Heart left ventricle (tissue), 13 donors: ENCODE data around the gene CCDC85C.

Source experiments
- POLR2A ChIP-seq, 2 donors: fragments of 450-650 bp; IDR thresholded peaks; one replicate each; pipeline ENCODE4 v1.6.1; 2017; ENCODE audit warnings: antibody characterized with exemption in 2 of 2, mild to moderate bottlenecking in 2 of 2, moderate library complexity in 2 of 2
- TF ChIP-seq, protein P1 (sequence below), 12 donors: fragments of 200-600 bp; sonication (generic) in 4 of 12; IDR thresholded peaks; one replicate each; pipeline versions ENCODE4 v1.5.0 to v1.8.0; 2018 to 2022; ENCODE audit warnings: antibody characterized with exemption in 12 of 12, mild to moderate bottlenecking in 5 of 12
- donor health status: ischemic (EF 13 %, LVEDD 7.1; RV severe dilation, severe dysfunction).
- donor health status: DM: no; HTN: yes; CAD: no.
- donor health status: DM: no; HTN: no; CAD: no.
- donor health status: ischemic (EF 25% LVEDD 6.9; RV normal size, moderate dysfunction).
- donor health status: ischemic (EF 25% LVEDD 5.7; RV mildly dilated, moderate dysfunction).
- donor health status: ischemic (EF 35%, LVEDD 5.7; RV mildly dilated, moderate dysfunction).
- donor health status: nonischemic (EF 11% LVEDD 7.7; RV severe dilation, severe dysfunction).
- donor health status: DM: yes; HTN: yes; CAD: no.
- donor health status: PGD.
- donor health status: ischemic (EF 29% LVEDD 5.4; RV normal size, mild dysfunction).
- donor health status: nonischemic (EF 23%, LVEDD 6.1; RV moderate dilation, normal function).

DNA sequence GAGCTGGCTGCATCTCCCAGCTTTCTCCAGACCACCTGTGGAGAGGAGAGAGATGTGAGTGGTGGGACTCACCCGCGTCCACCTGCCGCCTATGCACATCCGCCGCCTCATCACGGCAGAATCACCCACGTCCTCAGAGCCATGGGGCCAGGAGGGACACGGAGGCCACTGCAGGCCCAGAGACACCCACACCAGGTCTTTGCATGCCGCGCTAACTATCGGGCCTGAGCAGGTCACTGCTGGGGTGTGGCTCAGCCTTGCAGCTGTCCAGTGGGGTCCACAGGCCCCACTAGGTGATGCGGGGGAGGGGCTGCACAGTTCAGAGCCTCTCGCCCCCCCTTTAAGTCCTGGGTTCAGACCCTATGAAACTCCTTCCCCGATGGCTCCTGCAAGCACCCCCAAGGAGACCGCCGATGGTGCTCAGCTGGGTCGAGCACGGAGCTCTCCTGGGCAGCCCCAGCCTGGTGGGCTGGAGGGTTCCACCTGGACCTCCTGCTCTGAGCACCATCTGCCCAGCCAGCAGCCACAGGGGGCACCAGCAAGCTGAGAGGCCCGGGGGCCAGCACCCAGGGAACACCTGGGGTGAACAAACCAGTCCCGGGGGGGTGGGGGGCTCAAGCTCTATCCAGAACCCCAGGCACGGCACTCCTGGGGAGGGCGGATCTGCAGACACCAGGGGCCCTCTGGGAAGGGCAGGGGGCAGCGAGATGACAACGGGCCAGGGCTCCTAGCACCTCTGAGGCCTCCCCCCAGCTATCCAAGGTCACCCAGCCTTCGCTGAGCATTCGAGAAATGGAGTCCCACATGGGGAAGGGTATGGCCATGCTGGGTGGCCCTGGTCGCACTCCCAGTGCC, 88.5 kb downstream of the CCDC85C start:
- TF ChIP-seq, protein P1, sequence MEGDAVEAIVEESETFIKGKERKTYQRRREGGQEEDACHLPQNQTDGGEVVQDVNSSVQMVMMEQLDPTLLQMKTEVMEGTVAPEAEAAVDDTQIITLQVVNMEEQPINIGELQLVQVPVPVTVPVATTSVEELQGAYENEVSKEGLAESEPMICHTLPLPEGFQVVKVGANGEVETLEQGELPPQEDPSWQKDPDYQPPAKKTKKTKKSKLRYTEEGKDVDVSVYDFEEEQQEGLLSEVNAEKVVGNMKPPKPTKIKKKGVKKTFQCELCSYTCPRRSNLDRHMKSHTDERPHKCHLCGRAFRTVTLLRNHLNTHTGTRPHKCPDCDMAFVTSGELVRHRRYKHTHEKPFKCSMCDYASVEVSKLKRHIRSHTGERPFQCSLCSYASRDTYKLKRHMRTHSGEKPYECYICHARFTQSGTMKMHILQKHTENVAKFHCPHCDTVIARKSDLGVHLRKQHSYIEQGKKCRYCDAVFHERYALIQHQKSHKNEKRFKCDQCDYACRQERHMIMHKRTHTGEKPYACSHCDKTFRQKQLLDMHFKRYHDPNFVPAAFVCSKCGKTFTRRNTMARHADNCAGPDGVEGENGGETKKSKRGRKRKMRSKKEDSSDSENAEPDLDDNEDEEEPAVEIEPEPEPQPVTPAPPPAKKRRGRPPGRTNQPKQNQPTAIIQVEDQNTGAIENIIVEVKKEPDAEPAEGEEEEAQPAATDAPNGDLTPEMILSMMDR (IDR thresholded peaks at IDR 0.05), result no peak
- TF ChIP-seq POLR2A (IDR thresholded peaks at IDR 0.05), result no peak
